ENCODE data around the gene SFSWAP. TPM values are rescaled to one million over a fixed set of nuclear protein-coding genes. Genes with fewer than 3 reads are reported as not detected.
"Not testable (repeated sequence)": the region's sequence is repeated elsewhere in the genome, so short reads cannot be mapped to it uniquely, and the experiment has no call there.

Gene SFSWAP
- total RNA-seq, 1 donor from 2014 or later = 18.2 TPM

- DNase-seq (ENCODE audit: low read depth) (no peak), FAIRE-seq (peak; percentile 60)
- no peaks in the 10 kb centered on the region for H3K27me3 ChIP-seq (ENCODE audit: control insufficient read depth, insufficient read depth, low read length)
- H3K36me3 ChIP-seq (ENCODE audit: control insufficient read depth, insufficient read depth, low read length) = no peaks in the 10 kb centered on the region
- TF ChIP-seq, protein P1, sequence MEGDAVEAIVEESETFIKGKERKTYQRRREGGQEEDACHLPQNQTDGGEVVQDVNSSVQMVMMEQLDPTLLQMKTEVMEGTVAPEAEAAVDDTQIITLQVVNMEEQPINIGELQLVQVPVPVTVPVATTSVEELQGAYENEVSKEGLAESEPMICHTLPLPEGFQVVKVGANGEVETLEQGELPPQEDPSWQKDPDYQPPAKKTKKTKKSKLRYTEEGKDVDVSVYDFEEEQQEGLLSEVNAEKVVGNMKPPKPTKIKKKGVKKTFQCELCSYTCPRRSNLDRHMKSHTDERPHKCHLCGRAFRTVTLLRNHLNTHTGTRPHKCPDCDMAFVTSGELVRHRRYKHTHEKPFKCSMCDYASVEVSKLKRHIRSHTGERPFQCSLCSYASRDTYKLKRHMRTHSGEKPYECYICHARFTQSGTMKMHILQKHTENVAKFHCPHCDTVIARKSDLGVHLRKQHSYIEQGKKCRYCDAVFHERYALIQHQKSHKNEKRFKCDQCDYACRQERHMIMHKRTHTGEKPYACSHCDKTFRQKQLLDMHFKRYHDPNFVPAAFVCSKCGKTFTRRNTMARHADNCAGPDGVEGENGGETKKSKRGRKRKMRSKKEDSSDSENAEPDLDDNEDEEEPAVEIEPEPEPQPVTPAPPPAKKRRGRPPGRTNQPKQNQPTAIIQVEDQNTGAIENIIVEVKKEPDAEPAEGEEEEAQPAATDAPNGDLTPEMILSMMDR (IDR thresholded peaks at IDR 0.05; ENCODE audit: insufficient read depth, low read length, severe bottlenecking) = no peak
- no peak overlapping the region for H3K4me3 ChIP-seq (ENCODE audit: low read depth, low read length)
Measured at GRCh38 chr12:131681257-131681620, 29.7 kb upstream of the SFSWAP start.

DNA sequence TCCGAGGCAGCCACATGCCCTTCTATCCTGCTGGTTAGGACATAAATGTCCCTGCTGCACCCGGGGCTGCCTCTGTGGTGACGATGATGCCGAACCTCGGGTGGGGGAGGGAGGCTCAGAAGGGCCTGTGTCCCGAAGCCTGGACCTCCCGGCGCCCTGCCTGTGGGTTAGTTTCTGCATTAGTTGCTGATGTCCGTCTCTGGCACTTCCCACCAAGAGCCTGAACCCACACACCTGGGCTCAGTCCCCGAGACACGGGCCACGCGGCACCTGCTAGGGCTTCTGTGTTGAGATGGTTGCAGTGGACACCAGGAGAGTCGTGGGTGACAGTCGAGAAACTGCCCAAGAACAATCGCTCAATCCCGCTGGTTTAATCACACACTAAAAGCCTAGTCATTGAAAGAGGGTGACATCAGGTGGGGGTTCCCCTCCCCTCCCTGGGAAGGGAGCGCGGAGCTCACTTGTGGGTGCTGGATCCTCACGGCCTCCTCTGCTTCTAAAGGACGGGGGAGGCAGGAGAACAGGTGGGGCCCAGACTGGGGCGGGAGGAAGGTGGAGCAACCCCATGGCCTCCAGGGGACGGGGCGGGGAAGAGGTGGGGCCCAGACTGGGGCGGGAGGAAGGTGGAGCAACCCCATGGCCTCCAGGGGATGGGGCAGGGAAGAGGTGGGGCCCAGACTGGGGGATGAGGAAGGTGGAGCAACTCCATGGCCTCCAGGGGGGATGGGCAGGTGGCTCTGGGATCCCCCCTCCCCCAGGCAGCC, 29.0 kb upstream of the SFSWAP start:
- DNase-seq (ENCODE audit: low read depth) = peak; percentile 4
- FAIRE-seq; H3K4me3 ChIP-seq (ENCODE audit: low read depth, low read length); H3K36me3 ChIP-seq (ENCODE audit: control insufficient read depth, insufficient read depth, low read length); H3K27me3 ChIP-seq (ENCODE audit: control insufficient read depth, insufficient read depth, low read length): not testable (repeated sequence)

GRCh38 chr12:131682510-131682895, 28.4 kb upstream of the SFSWAP start:
- no peaks in the 10 kb centered on the region for H3K36me3 ChIP-seq (ENCODE audit: control insufficient read depth, insufficient read depth, low read length)
- no peak for FAIRE-seq
- no peak overlapping the region for H3K4me3 ChIP-seq (ENCODE audit: low read depth, low read length)
- no peak for DNase-seq (ENCODE audit: low read depth)
- no peaks in the 10 kb centered on the region for H3K27me3 ChIP-seq (ENCODE audit: control insufficient read depth, insufficient read depth, low read length)
- TF ChIP-seq, protein P1 (IDR thresholded peaks at IDR 0.05; ENCODE audit: insufficient read depth, low read length, severe bottlenecking) = no peak

DNA sequence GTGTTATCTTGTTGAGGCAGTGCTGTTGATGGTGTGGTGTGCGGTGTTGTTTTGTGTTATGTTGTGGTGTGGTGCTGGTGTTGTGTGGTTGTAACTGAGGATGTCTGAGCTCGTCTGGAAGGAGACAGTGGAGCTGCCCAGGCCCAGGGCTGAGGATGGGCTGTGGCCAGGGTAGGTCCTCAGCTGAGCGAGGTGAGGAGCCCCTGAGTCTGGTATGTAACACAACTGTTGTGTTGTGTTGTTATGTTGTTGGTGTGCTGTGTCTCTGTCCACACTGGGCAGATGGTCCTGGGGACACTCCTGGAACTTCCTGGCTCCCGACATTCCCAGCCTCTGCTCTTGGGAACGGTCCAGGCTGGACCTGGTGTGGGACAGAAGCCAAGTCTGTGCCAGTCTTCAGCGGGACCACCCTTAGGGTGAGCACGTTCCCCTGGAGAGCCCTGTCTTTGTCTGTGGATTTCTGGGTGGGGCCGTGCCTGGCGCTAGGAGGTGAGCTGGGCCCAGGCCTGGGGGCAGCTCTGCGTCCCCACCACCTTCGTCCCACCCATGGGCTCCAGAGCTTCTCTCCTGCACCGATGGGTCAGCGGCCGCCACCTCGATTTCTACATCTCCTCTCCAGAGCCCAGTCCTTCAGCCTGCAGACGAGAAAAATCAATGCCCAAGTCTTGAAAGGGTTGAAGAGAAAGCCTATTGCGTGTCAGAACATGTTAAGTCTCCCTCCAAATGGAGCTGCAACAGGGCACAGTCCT, 27.4 kb upstream of the SFSWAP start:
- Histone ChIP-seq H3K4me3 (ENCODE audit: low read depth, low read length) (no peak overlapping the region), H3K27me3 (ENCODE audit: control insufficient read depth, insufficient read depth, low read length) (no peaks in the 10 kb centered on the region), H3K36me3 (ENCODE audit: control insufficient read depth, insufficient read depth, low read length) (no peaks in the 10 kb centered on the region)
- TF ChIP-seq, protein P1 (IDR thresholded peaks at IDR 0.05; ENCODE audit: insufficient read depth, low read length, severe bottlenecking) = no peak
- DNase-seq (ENCODE audit: low read depth) (peak; percentile 10), FAIRE-seq (peak; percentile 70)

DNA sequence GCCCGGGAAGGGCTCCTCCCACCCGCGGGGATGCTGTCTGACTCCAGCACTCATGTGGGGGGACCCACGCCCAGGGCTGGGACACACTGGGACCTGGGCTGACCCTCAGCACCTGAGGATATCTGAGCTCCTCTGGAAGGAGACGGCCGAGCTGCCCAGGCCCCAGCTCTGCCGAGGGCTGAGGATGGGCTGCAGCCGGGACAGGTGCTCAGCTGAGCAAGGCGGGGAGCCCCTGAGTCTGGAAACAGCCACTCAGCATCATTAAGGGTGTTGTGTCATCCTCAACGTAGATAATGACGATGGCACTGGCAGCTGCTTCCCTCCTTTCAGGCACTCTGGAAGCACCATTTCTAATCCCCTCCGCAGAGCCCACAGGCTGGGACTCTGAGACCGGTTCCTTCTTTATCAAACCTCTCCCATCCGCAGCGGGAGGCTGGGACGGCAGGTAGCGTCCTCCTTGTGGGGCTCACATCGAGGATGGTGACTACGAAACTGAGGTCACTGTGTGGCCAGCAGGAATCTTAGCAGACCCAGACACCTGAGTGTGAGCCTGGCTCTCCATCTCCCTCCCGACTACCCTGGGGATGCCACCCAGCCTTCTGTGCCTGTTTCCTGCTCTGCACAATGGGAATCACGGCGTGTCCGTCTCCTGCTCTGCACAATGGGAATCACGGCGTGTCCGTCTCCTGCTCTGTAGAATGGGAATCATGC, 26.7 kb upstream of the SFSWAP start:
- Histone ChIP-seq H3K4me3 (ENCODE audit: low read depth, low read length) (no peak overlapping the region), H3K27me3 (ENCODE audit: control insufficient read depth, insufficient read depth, low read length) (no peaks in the 10 kb centered on the region), H3K36me3 (ENCODE audit: control insufficient read depth, insufficient read depth, low read length) (no peaks in the 10 kb centered on the region)
- TF ChIP-seq, protein P1 (IDR thresholded peaks at IDR 0.05; ENCODE audit: insufficient read depth, low read length, severe bottlenecking) = no peak
- FAIRE-seq = no peak
- no peak for DNase-seq (ENCODE audit: low read depth)
